Measurements from ENCODE around the gene CD37. TPM values are rescaled to one million over a fixed set of nuclear protein-coding genes. Genes with fewer than 3 reads are reported as not detected.

Gene CD37
- total RNA-seq: 0.28 TPM in 1 of 2 replicates, not detected in the other

GRCh38 chr19:49335071-49335783 lies at the start of gene CD37:
TSS of gene CD37 (plus strand) at chr19:49335406. CDS start at chr19:49335541, 135 bp downstream.

GRCh38 chr19:49324801-49325576 lies 10.2 kb upstream of the CD37 start, which contains the start of gene SLC6A16:
TSS of gene SLC6A16 (minus strand) at chr19:49325191. CDS start at chr19:49311347, 13,844 bp downstream.

GRCh38 chr19:49362048-49362928 lies 27.1 kb downstream of the CD37 start, which contains the start of gene TEAD2:
TSS of gene TEAD2 (minus strand) at chr19:49362416. CDS start at chr19:49360075, 2,341 bp downstream.

GRCh38 chr19:49363268-49364082 lies 28.3 kb downstream of the CD37 start, which contains the start of gene DKKL1:
TSS of gene DKKL1 (plus strand) at chr19:49363877. CDS start at chr19:49363999, 122 bp downstream.

GRCh38 chr19:49387936-49388372 lies 52.7 kb downstream of the CD37 start, which contains the start of gene KASH5:
TSS of gene KASH5 (plus strand) at chr19:49388249. CDS start at chr19:49390884, 2,635 bp downstream.

Other genes with a start within 250 kb of the CD37 start
- gene SNRNP70, start 250.0 kb upstream of the CD37 start, total RNA-seq: 89.1 and 130 TPM in 2 replicates
- 9.9 and 11.1 TPM in 2 replicates for gene LIN7B, start 221.0 kb upstream of the CD37 start, total RNA-seq
- 0.58 and 0.85 TPM in 2 replicates for gene C19orf73, start 216.3 kb upstream of the CD37 start, total RNA-seq
- 1.7 and 4.5 TPM in 2 replicates for gene PPFIA3, start 215.9 kb upstream of the CD37 start, total RNA-seq
- gene HRC, start 180.0 kb upstream of the CD37 start, total RNA-seq: under 0.01 and 1.4 TPM in 2 replicates
- 14.9 and 18.0 TPM in 2 replicates for gene TRPM4, start 177.6 kb upstream of the CD37 start, total RNA-seq
- 0.38 and 0.56 TPM in 2 replicates for gene SLC6A16, start 10.2 kb upstream of the CD37 start, total RNA-seq
- gene TEAD2, start 27.0 kb downstream of the CD37 start, total RNA-seq: 14.7 and 25.9 TPM in 2 replicates
- gene DKKL1, start 28.5 kb downstream of the CD37 start, total RNA-seq: not detected in 2 replicates
- gene KASH5, start 52.8 kb downstream of the CD37 start, total RNA-seq: not detected in 2 replicates
- gene PTH2, start 88.0 kb downstream of the CD37 start, total RNA-seq: not detected in 2 replicates
- gene GFY, start 90.0 kb downstream of the CD37 start, total RNA-seq: not detected in 2 replicates
- gene SLC17A7, start 106.1 kb downstream of the CD37 start, total RNA-seq: 0.19 and 1.1 TPM in 2 replicates
- gene PIH1D1, start 116.4 kb downstream of the CD37 start, total RNA-seq: 133 and 157 TPM in 2 replicates
- gene ALDH16A1, start 117.8 kb downstream of the CD37 start, total RNA-seq: 17.2 and 59.2 TPM in 2 replicates
- gene FLT3LG, start 138.8 kb downstream of the CD37 start, total RNA-seq: 1.5 and 3.4 TPM in 2 replicates
- 2,978 and 3,842 TPM in 2 replicates for gene RPL13A, start 152.2 kb downstream of the CD37 start, total RNA-seq
- gene RPS11, start 161.0 kb downstream of the CD37 start, total RNA-seq: 3,515 and 5,692 TPM in 2 replicates
- gene FCGRT, start 177.3 kb downstream of the CD37 start, total RNA-seq: 19.0 and 69.3 TPM in 2 replicates
- gene RCN3, start 192.6 kb downstream of the CD37 start, total RNA-seq: 198 and 257 TPM in 2 replicates
- gene NOSIP, start 245.2 kb downstream of the CD37 start, total RNA-seq: 49.6 and 72.9 TPM in 2 replicates
- gene PRRG2, start 245.9 kb downstream of the CD37 start, total RNA-seq: 0.19 and 1.1 TPM in 2 replicates